CD4-positive, alpha-beta T cell treated with Interleukin-6 at 100 ng/mL for 8 hours (primary cell): ENCODE results near the gene GPR183.
A peak's percentile ranks its signal among the peaks of the same experiment; 100 is the strongest.

Experiments used
- DNase-seq: peaks from one replicate; pipeline ENCODE4 v3.0.0-alpha.2; 2020; ENCODE audit warnings: mixed read lengths, low spot score

The GPR183 gene

DNA sequence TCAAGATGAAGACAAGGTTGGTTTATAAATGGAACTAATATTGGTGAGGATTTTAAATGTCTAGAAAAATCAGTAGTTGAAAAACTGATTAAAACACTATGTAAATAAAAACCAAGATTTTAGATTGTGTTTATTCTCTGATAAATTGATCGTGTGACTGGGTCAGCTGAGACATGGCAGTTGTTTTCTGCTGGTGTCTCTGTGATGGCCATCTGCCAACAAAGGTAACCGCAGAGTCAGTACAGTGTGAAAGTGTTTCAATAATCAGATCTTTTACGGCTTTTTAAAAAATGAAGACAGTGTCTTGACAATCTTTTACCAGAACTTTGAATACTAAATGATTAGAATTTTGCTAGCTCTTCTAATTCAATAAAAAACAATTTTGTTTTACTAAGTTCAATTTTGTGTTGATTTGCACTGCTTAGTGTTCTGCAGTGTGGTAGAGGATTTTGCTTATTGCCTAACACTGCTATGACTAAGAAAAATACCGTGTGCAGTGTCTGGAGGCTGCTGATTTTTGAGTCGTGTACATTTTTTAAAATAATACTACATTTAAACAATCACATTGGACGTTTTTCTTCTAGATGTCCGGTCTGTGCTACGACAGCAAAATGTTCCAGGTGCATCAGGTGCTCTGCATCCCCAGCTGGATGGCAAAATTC lies 32.7 kb upstream of the GPR183 start:
- peak; percentile 74 for DNase-seq

DNA sequence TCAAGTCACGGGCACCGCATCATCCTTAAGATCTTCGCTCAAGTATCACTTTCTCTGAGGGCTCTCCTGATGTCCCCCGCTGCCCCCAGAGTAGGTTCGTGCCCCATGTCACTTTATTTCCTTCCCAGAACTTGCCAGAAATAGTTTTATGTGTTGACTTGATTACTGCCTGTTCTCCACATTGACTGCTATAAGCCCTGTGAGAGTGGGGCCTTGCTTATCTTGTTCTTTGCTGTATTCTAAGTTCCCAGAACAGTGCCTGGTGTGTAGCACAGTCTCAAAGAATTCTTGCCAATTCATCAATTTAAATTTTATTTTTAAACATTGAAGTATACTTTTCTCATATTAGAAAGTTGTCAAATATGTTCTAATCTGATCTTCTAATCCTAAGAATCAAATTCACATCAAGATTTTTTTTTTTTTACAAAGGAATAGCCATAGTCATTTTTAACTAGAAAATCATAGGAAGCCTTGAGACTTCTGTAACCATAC lies 32.1 kb upstream of the GPR183 start:
- DNase-seq, result no peak

DNA sequence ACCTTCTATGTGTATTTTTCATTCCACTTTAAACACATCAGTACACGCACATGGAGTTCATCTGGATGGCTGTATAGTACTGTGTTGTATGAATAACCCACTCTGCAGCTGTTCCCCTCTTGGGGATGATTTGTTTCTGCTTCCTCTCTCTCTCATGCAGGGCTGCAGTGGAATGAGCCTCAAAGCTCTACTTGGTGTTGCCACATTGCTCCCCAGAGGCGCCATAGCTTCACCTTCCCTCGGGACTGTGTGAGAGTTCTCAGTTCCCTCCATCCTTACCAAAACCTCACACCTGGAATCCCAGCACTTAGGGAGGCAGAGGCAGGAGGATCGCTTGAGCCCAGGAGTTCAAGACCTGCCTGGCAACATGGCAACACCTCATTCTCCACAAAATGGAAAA lies 28.4 kb upstream of the GPR183 start:
- DNase-seq, result no peak

DNA sequence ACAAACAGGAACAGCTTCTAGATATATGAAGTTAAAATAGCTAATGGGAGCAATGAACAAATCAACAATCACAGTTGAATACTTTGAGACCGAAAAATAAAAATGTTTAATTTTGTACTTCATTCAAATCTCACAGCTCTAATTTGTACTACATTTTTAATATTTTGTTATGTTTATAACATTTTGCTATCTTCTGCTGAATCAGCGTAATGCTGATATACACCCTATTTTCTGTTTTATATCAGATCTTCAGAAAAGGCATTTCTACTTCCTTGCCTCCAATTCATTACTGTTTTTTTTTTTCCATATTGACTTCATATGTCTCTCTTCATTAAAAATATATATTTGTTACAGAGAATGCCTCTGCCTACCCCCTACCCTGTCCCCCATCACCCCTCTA lies 27.9 kb upstream of the GPR183 start:
- DNase-seq, result no peak

DNA sequence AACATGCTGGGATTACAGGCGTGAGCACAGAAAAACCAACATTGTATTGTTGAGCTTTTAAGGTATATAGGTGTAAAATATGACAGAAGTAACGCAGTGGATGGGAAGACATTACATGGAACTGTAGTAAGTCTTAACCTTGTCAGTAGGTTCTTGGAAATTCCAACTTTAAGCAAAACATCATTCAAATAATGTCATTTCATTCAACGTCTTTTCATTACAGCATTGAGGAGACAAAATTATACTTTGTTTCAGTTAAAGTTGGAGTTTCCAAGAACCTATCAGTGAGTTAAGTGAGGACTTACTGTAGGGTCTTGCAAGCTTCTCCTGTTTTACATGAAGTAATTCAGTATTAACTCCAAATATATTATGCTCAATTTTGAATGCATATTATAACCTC lies 27.0 kb upstream of the GPR183 start:
- no peak for DNase-seq

DNA sequence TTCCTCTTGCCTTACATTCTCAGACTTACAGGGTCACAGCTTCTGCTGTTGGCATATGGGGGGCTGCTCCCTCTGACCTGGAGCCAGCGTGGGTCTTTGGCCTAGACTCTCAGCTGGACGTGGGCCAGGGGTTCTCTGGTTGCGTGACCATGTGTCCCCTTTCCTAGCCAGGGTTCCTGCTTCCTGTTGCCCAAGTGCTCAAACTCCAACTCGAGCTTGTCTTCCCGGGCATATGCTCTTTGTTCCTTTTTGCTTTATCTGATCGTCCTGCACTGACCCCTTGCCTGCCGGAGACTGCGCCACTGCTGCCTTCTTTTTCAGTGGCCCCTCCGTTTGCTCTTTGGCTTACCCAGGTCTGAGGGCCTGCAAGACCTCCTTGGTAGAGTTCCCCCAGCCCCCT lies 25.3 kb upstream of the GPR183 start:
- DNase-seq, result no peak

DNA sequence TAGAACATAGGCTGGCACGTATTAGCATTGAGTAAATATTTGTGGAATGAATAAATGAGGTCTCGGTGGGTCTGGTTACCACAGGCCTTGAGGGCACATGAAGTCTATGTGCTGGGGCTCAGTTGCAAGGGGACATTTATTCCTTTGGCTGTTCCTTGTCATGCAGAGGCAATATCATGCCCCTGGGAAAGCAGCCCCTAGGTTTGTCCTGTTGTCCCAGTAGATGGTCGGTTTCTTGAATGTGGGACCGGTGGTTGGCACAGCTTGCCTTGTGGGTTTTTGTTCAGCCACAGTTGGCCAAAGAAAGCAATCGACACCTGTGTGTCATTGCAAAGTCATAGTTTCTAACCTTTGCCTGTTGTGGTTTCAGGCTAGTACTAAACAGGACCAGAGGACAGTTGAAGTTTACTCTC lies 24.7 kb upstream of the GPR183 start:
- no peak for DNase-seq

DNA sequence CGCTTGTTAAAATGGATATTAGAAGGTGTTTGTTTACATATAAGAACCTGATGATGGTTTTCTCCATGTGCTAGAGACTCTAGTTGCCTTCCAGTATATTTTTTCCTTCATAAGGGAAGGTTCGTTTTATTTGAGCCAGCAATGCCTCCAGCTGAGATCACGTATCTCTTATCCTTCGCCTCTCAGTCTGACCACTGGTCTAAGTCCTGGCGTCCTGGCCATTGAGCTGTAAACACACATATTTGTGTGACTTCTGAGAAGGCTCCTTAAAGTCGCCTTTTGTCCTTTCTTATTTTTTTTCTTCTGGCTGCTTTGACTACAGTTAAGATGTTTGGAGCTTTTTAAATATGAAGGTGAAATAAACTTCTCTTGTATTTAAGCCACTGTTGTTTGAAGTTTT lies 23.7 kb upstream of the GPR183 start:
- DNase-seq, result no peak

DNA sequence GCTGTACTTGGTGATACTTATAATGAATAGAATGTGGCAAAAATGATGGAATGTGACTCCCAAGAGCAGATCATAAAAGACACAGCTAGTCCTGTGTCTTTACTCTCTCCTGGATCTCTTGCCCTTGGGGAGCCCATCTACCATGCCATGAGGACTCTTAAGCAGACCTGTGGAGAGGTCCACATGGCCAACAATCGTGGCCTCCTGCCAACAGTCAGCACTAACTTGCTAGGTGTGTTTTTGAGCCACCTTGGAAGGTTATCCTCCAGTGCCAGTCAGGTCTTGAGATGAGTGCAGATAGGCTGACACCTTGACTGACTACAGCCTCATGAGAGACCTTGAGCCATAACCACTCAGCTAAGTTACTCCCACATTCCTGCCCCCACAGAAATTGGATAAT lies 22.3 kb upstream of the GPR183 start:
- DNase-seq, result no peak

DNA sequence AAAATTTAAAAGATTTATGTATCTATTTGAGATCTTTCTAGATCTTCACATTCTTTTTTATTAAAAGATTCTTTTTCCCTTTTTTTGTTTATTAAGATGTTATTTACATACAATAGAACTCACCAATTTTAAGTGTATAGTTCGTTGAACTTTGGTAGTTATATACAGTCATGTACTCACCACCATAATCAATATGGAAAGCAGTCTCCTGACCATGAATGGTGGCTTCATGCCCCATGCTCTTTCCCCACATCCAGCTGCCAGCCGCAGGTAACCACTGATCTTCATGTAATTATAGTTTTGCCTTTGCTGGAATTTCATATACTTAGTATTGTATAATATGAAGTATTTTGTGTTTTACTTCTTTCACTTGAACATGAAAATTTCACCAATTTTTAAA lies 20.6 kb upstream of the GPR183 start:
- no peak for DNase-seq

DNA sequence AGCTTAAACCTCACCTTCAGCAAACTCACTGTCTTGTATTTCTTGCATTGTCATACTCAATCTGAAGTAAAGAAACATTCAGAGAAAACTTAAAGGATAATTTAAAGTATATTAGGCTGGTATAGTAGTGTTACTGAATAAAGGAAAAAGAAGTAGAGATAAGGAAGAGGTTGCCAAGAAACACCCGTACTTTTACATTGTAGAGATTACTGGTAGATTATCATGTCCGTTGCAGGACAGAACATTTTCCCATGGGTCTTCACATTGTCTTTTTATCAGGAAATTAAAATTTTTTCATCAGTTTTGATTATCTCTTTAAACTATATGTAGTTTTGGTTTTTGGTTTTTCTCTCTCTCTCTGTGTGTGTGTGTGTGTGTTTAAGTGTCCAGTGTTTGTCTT lies 19.9 kb upstream of the GPR183 start:
- DNase-seq, result no peak

DNA sequence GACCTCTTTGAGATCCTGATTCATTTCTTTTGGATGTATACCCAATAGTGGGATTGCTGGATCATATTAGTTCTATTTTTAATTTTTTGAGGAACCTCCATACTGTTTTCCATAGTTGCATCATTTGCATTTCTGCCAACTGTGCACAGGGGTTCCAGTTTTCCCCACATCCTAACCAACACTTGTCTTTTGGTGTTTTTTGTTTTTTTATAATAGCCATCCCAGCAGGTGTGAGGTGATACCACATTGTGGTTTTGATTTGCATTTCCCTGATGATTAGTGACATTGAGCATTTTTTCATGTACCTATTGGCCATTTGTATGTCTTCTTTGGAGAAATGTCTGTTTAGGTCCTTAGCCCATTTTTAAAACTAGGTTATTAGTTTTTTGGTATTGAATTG lies 18.8 kb upstream of the GPR183 start:
- no peak for DNase-seq

DNA sequence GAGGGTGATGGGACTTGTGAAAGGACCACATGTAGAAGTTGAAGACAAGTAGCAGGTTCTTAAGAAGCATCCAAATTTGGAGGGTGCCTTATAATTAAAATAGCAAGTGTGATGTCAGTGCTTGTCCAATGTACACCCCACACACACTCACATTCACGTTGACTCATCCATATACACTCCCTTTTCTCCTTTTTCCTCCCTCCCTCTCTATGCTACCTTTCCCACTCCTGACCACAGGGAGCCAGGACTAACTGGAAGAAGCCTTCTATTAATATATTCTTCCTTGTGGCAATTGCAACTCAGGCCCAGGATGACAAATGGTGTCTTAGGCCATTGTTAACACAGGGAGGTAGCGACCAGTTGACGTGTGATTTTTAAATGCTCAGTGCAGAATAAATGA lies 16.3 kb upstream of the GPR183 start:
- DNase-seq, result no peak

DNA sequence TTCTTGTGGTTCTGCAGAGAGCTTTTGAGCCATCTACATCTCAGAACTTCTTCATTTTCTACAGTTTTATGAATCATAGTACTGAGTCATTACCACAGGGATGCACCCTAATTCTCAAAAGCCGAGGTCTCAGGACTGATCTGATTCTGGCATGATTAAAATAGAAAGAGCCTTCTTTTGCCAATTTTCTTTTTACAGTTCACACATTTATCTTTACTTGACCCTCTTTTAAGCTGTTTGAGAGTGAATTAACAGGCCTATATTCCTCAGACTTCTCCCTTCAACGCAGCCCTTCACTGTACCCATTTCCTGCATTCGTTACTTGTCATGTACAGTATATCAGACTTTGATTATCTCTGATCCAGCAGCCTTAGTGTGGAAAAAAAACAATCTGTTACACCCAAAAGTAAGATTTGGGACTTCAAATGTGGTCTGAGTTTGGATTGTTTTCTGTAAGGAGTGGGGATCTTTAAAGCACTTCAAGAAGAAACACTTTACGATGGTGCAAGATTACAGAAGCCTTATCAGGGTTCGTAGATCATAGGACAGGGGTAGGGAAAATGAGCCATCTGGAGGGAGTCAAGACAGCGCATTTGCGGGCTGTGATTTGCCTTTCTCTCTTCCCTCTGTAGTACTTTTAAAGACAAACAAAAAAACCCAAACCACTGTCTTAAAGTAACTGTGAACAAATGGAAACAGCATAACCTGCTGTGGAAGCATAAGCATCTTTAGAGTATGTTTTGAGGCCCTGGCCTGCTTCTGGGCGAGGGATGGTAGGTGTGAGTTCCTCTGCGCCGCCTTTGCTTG lies 15.3 kb upstream of the GPR183 start:
- peak; percentile 53 for DNase-seq

DNA sequence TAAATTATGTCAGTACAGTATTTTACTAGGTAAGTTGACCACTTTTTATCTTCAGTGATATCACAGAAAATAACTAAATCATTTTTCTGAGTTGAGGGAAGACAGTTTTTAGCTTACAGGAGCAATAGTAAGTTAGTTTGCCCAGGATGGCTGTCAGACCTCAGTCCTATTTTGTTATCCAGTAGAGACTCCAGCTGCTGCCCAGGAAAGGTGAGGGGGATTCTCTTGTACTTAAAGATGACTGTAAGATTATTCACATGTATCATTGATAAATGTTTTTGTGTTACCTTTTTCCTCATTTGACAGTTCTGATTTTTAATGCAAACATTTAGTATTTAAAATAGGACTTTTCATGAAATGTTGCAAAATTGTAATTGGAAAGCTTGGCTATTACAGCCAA lies 14.5 kb upstream of the GPR183 start:
- DNase-seq, result no peak

DNA sequence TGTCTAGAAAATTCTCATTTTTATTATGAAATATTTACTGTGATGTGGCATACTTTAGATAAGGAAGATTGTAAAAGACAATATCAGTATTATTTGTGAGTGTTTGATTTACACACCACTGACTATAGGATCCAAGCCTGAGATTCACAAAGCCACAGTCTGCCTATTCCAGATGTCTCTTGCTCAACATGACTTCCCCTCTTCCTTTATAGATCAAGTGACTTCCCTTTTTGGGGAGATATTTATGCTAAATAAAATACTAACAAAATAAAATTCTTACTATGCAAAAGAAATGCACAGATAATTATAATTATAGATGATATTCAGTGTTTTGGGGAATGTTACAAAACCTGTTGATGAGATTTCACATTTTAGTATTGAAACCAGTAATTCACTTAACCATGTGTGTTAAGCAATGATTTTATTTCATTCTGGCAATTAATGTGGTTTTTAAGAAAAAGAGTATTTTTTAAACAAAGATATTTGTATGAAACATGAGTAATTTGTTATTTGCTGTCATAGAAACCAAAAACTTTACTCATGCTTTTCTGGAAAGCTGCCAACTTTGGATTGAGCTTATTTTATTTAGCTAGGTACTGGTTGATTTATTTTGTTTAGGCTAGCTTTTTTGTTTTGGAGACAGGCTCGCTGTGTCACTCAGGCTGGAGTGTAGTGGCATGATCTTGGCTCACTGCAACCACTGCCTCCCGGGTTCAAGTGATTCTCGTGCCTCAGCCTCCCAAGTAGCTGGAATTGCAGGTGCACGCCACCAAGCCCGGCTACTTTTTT lies 13.7 kb upstream of the GPR183 start:
- peak; percentile 62 for DNase-seq

DNA sequence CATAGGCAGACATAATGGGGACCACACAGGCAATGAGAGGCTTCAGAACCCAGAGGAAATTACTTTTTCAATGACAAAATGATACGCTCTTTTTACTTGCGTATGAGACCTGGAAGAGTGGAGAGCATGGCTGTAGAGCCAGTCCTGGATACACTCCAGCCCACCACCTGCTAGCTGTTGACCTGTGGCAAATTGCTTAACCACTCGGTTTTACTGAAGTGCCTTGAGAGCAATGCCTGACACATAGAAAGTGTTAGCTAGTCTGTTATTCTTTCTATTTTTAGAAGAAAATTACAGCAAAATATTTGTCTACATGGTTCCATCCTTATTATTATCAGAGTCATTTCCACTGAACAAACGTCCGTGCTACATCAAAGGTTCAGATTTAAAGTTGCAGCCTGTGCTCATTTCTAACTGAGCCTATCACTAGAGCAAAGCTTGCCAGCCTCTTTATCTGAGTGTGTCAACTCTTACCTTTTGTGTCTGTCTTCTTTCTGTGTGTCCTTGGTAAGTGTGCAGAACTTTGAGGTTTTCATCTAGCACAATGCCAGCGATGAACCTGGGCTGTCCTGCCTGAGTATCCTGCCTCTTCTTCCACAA lies 9.6 kb upstream of the GPR183 start:
- no peak for DNase-seq

DNA sequence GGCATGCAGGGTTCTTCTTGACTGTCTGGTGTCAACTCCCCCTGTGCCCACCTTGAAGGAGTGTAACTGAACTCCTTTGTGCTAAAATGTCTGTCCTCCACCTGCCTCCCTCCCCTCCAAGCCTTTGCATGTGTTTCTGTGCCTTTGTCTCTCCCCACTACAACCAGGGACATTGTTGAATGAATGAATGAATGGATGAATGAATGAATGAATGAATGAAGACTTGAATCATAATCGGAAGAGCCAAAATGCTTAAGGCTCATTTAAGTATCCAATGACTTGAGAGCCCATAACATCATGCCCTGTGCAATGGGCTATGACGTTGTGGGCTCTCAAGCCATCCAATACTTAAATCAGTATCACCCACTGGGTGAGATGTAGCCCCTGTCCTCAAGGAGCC lies 9.0 kb upstream of the GPR183 start:
- DNase-seq, result no peak

DNA sequence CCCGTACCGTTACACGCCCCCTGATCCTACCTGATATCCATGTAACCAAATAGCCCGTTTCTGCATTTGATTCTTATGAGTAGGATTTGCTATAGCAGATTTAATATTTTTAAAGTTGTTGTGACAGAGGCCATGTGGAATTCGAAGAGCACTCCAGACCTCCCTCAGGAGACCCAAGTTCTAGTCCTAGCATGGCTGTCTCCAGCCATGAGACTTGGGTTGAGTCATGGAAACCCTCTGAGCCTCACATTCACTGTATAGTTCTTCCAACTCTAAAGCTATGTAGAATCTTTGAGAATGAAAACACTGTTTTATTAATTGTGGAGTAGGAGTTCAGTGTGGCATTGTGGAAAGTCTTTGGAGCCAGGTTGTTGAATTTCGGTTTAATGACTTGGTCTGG lies 8.0 kb upstream of the GPR183 start:
- DNase-seq, result no peak

DNA sequence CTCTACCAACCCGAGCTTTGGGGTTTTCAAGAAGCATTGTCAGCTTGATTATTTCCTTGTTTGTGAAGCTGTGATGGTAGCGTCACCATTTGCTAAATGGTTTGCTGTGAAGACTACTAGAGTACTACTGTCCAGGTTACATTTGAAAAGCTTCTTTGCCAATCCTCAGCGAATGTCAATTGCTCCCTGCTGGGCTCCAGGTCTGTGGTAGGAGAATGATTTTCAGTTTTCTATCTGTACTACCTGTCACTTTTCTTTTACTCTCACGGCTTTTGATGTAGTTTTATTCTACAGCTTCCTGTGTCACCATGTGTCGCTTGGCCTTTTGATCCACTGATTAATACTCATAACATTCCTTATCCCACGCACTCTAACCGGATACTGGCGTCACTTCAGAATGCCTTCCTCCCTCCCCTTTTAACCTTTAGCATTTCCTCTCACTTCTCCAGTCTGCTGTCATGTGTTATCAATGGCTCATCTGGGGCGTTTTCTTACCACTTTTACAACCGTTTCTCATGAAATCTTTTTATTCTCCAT lies 7.5 kb upstream of the GPR183 start:
- peak; percentile 69 for DNase-seq

DNA sequence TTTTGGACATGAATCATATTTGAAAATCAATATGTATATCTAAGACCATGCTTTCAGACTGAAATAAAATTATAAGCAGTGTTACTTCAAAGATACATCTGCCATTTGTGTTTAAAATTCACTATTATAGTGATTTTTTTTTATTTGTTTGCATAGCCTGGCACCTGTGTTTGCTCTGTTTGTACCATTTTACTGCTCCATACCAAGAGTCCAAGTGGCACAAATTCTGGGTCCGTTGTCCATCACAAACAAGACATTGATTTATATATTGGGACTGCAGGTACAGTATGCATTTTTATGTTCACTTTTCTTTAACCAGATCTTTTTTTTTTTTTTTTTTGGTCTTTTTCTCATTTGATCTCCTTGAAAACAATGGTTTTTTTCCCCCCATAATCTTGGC lies 6.7 kb upstream of the GPR183 start:
- DNase-seq, result no peak

DNA sequence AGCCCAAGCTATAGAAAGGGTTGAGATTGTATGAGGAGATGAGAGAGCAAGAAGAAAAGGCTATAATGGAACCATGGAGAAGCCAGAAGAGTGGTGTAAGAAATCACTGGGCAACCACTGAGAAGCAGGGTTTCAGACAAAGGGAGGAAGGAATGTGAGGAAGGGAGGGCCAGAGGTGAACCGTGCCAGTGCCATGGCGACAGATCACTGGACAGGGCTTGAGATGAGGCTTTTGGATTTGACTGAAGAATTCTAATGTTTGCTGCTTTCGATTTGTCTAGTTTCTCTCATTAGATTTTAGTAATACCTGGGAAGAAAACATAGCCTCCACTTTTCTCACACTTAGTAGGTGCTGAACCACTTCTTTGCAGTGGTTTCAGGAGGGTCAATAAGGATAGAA lies 6.3 kb upstream of the GPR183 start:
- no peak for DNase-seq
